HG03066 (cell line): Measurements from ENCODE around the gene AATF.
A peak's percentile ranks its signal among the peaks of the same experiment; 100 is the strongest.

Source experiments
- ATAC-seq: cut with Tn5 transposase; IDR thresholded peaks from one replicate; pipeline ENCODE4 v1.9.1; 2021; ENCODE audit warnings: low read depth; ENCODE audit not compliant: unreplicated experiment

AATF gene

GRCh38 chr17:36940313-36941264, 8.2 kb upstream of the AATF start:
- ATAC-seq = no peak

GRCh38 chr17:36941265-36942010, 7.3 kb upstream of the AATF start:
- no peak for ATAC-seq

GRCh38 chr17:36942019-36942599, 6.6 kb upstream of the AATF start:
- no peak for ATAC-seq

- ATAC-seq = no peak
Observed at GRCh38 chr17:36942631-36943125, 6.1 kb upstream of the AATF start.

GRCh38 chr17:36943250-36944191, 5.2 kb upstream of the AATF start:
- no peak for ATAC-seq

DNA sequence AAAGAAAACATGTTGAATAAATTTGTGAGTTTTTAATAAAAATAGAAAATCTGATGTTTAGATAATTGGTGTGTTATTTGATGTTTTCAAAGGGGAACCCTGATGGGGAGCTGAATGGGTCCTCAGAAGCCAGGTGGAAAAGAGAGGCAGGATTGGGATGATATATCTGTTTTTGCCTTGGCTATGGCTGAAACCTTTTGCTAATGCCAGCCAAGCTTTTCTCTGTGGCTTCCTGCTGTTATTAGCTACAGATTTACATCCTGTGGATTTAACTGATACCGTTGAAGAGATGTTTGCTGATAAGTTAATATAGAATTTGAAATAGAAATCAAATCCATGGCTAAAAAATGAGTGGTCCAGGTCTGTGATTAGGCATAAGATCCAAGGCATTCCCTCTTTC, 4.2 kb upstream of the AATF start:
- no peak for ATAC-seq

GRCh38 chr17:36945140-36945539, 3.6 kb upstream of the AATF start:
- ATAC-seq = no peak

DNA sequence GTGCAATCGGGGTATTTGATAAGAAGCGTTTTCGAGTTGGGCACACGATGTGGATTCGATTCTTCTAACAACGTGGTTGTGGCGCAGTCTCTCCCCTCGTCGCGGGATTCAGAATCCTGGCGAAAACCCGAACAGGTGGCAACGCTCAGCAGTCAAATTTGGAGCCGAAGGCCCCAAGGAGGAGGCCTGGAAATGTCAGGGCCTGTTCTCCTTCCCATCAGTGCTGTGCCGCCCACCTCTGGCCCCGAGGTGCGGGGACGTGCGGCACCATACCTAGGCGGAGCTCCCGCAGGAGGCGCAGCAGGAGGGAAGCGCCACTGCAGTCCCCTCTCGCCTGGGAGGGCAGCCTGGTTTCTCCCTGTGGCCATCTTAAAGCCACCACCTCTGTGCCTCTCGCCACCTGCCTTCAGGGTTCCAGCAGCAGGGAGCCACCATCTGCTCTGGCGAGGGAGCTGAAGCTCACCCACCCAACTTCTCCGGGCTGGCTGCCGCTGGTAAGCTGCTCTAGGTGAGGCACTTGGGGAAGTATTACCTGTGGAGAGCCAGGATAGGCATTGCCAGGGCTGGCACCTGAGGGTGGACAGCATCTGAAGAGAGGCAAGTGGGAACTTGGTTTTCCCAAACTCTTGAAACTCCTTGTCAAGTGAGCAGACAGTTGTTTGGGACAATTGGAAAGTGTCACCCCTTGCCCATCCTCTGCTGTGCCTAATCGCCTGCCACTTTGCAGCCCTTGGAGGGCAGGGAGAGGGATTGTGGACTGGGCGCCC, 2.6 kb upstream of the AATF start:
- no peak for ATAC-seq

GRCh38 chr17:36946726-36947091, 2.0 kb upstream of the AATF start:
- ATAC-seq = no peak

- peak; percentile 18 for ATAC-seq
Observed at GRCh38 chr17:36947922-36948716, 635 bp upstream of the AATF start.

GRCh38 chr17:36949461-36949927, 740 bp downstream of the AATF start:
- ATAC-seq = no peak

DNA sequence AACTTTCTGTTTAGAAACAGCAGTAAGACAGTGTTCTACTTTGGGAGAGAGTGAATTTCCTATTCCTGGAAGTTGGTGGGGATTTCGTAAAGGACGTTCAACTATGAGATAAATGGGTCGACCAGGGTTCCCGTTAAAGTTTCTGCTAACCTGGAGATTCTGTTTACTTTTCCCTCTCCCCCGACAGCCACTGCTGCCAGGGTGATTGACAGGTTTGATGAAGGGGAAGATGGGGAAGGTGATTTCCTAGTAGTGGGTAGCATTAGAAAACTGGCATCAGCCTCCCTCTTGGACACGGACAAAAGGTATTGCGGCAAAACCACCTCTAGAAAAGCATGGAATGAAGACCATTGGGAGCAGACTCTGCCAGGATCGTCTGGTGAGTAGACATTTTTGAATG, 1.3 kb downstream of the AATF start:
- ATAC-seq = no peak

GRCh38 chr17:36951084-36951789, 2.5 kb downstream of the AATF start:
- no peak for ATAC-seq

- ATAC-seq = no peak
Observed at GRCh38 chr17:36971508-36971907, 22.8 kb downstream of the AATF start.

GRCh38 chr17:36972186-36972700, 23.5 kb downstream of the AATF start:
- ATAC-seq = no peak

DNA sequence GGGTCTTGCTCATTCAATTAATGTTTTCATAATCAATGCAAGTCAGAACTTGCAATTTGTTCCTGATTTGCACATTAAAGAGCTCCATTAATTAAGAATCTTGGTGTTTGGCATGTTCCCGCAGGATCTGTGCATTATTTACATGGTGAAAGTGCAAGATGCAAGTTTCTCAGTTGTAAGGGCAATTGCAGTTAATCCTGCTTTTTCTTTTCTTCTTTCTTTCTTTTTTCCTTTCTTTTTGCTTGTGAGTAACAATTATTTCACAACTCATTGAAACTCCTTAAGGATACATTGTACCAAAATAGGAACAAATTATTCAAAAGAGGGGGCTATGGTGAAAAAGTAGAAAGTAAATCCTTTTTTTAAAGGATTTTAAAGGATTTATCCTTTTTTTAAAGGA, 24.2 kb downstream of the AATF start:
- no peak for ATAC-seq

GRCh38 chr17:36975922-36976515, 27.3 kb downstream of the AATF start:
- no peak for ATAC-seq
